ENCODE results near the gene RETN. TPM values are rescaled to one million over a fixed set of nuclear protein-coding genes. Genes with fewer than 3 reads are reported as not detected.
"Not testable (repeated sequence)": the region's sequence is repeated elsewhere in the genome, so short reads cannot be mapped to it uniquely, and the experiment has no call there.

The RETN gene
- total RNA-seq, 4 donors from 2014 or later = not detected

DNA sequence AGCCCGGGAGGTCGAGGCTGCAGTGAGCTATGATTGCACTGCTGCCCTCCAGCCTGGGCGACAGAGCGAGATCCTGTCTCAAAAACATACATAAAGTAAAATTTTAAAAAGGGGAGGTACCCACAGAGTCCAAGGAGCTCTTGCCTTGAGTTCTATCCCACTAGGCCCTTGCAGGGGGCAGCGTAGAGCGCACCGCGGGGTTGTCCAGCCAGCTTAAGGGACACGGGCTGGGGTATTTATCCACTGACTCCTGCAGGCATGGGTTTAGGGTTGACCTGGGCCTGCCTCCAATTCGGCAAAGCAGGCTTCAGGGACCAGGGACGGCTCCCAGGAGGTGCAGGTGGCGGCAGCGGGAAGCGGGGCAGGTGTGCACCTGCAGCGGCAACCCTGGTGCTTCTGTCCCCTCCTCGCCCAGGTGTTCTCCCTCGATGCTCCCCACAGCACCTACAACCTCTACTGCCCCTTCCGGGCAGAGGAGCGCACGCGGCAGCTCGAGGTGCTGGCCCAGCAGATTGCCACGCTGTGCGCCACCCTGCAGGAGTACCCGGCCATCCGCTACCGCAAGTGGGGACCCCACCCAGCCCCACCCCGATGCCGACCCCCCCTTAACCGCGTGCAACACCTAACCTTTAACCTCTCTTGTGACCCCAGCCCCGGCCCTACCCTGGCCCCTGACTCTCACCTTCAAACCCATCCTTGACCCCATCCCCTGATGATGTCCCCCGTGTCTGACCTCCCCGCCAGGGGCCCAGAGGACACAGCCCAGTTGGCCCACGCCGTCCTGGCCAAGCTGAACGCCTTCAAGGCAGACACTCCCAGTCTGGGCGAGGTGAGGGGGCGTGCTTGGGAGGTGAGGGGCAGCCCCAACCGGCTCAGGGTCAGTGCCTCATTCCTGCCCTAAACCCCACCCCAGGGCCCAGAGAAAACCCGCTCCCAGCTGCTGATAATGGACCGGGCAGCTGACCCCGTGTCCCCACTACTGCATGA, 27.3 kb upstream of the RETN start:
- WGBS, 2 donors = 79 to 82% methylated on average over 38 to 43 of the region's 43 CpGs
- peaks cover 0 to 31% of the 10 kb centered on the region in 2 donors for H3K27me3 ChIP-seq
- no peak for TF ChIP-seq EP300 (IDR thresholded peaks at IDR 0.05)
- no peak for TF ChIP-seq POLR2A (IDR thresholded peaks at IDR 0.05)
- TF ChIP-seq, protein P1, sequence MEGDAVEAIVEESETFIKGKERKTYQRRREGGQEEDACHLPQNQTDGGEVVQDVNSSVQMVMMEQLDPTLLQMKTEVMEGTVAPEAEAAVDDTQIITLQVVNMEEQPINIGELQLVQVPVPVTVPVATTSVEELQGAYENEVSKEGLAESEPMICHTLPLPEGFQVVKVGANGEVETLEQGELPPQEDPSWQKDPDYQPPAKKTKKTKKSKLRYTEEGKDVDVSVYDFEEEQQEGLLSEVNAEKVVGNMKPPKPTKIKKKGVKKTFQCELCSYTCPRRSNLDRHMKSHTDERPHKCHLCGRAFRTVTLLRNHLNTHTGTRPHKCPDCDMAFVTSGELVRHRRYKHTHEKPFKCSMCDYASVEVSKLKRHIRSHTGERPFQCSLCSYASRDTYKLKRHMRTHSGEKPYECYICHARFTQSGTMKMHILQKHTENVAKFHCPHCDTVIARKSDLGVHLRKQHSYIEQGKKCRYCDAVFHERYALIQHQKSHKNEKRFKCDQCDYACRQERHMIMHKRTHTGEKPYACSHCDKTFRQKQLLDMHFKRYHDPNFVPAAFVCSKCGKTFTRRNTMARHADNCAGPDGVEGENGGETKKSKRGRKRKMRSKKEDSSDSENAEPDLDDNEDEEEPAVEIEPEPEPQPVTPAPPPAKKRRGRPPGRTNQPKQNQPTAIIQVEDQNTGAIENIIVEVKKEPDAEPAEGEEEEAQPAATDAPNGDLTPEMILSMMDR (IDR thresholded peaks at IDR 0.05) = no peak

DNA sequence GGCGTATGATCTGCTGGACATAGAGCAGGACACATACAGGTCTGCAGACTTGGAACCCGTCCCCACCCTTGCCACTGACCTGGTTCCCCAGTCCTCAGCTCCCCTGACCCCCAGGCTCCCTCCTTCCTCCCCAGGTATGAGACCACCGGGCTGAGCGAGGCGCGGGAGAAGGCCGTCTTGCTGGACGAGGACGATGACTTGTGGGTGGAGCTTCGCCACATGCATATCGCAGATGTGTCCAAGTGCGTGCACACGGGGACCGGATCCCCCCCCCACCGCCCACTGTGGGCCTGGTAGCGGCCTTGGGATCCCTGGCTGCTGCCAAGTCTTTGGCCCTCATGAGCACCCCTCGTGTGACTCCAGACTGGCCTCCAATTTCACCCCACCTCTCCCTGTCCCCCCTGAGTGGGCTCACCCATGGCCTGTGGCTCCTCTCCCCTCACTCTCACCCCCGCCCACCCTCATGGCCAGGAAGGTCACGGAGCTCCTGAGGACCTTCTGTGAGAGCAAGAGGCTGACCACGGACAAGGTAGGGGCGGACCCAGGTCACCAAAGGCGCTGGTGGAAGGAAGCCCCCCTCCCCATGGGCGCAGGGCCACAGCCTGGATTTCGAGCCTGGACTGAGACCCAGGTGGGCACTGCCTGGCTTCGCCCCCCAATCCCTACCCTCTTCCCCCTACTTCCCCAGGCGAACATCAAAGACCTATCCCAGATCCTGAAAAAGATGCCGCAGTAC, 26.4 kb upstream of the RETN start:
- no peak overlapping the region for H3K27ac ChIP-seq
- H3K9me3 ChIP-seq = no peaks in the 10 kb centered on the region
- no peak overlapping the region for H3K4me3 ChIP-seq
- peaks cover 0 to 22% of the 10 kb centered on the region in 2 donors for H3K27me3 ChIP-seq
- no peaks in the 10 kb centered on the region for H3K36me3 ChIP-seq
- no peak for DNase-seq (ENCODE audit: low spot score in 2 of 2)
- WGBS, 2 donors = 80 to 85% methylated on average over 21 to 23 of the region's 27 CpGs
- H3K4me1 ChIP-seq = no peaks in the 10 kb centered on the region
- TF ChIP-seq, protein P1 (IDR thresholded peaks at IDR 0.05) = no peak
- TF ChIP-seq POLR2A (IDR thresholded peaks at IDR 0.05) = no peak
- no peak for TF ChIP-seq EP300 (IDR thresholded peaks at IDR 0.05)

More for the DNA sequence above, 27.3 kb upstream of the RETN start:
- no peak overlapping the region for H3K27ac ChIP-seq
- H3K4me3 ChIP-seq = no peak overlapping the region
- H3K9me3 ChIP-seq = no peaks in the 10 kb centered on the region
- peaks cover 0 to 7% (median 0%) of the 10 kb centered on the region in 4 donors for H3K4me1 ChIP-seq
- no peaks in the 10 kb centered on the region for H3K36me3 ChIP-seq
- no peak for DNase-seq (ENCODE audit: low spot score in 2 of 2)

DNA sequence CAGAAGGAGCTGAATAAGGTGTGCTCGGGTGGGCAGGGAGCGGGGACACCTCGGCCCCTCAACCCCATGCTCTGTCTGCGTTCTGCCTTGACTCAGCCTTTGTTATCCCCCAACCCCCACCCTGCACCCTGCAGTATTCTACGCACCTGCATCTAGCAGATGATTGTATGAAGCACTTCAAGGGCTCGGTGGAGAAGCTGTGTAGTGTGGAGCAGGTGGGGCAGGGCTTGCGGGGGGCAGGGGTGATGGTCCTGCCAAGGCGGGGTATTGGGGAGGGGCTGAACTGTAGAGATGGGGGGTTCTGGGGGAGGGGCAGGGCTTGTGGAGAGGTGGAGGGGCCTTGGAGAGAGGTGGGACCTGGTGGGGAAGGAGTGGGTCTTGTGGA, 25.8 kb upstream of the RETN start:
- Histone ChIP-seq H3K27me3 (peaks cover 0 to 17% of the 10 kb centered on the region in 2 donors), H3K36me3 (no peaks in the 10 kb centered on the region), H3K4me3 (no peak overlapping the region), H3K27ac (no peak overlapping the region), H3K4me1 (no peaks in the 10 kb centered on the region), H3K9me3 (no peaks in the 10 kb centered on the region)
- 93 to 96% methylated on average over 8 of the region's 8 CpGs for WGBS, 2 donors
- DNase-seq (ENCODE audit: low spot score in 2 of 2) = no peak
- TF ChIP-seq, protein P1 (IDR thresholded peaks at IDR 0.05) = no peak
- no peak for TF ChIP-seq EP300 (IDR thresholded peaks at IDR 0.05)
- TF ChIP-seq POLR2A (IDR thresholded peaks at IDR 0.05) = no peak

DNA sequence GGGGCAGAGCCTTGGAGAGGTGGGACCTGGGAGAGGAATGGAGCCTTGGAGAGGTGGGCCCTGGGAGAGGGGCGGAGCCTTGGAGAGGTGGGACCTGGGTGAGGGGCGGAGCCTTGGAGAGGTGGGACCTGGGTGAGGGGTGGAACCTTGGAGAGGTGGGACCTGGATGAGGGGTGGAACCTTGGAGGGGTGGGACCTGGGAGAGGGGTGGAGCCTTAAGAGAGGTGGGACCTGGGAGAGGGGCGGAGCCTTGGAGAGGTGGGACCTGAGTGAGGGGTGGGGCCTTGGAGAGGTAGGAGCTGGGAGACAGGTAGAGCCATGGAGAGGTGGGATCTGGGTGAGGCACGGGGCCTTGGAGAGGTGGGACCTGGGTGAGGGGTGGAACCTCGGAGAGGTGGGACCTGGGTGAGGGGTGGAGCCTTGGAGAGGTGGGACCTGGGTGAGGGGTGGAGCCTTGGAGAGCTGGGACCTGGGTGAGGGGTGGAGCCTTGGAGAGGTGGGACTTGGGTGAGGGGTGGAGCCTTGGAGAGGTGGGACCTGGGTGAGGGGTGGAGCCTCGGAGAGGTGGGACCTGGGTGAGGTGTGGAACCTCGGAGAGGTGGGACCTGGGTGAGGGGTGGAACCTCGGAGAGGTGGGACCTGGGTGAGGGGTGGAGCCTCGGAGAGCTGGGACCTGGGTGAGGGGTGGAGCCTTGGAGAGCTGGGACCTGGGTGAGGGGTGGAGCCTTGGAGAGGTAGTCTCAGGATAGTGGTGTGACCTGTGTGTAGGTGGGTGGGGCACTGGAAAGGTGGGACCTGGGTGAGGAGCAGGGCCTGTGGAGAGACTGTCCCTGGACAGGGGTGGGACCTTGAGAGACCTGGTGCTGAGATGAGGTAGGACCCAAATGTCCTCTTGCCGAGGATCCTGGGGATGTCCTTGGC, 25.0 kb upstream of the RETN start:
- not testable (repeated sequence) for H3K36me3 ChIP-seq; H3K4me1 ChIP-seq; H3K27ac ChIP-seq; H3K4me3 ChIP-seq; DNase-seq (ENCODE audit: low spot score in 2 of 2); H3K9me3 ChIP-seq
- 62 to 63% methylated on average over 10 of the region's 10 CpGs for WGBS, 2 donors
- peaks cover 0 to 14% of the 10 kb centered on the region in 2 donors for H3K27me3 ChIP-seq

DNA sequence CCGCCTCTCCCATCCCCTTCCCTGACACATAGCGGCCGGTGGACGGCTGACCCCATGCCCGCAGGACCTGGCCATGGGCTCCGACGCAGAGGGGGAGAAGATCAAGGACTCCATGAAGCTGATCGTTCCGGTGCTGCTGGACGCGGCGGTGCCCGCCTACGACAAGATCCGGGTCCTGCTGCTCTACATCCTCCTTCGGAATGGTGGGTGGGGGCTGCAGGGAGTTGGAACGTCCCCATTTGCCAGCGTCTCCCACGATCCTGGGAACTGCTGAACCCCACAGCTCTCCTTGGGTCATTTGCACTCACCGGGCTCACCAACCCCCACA, 24.3 kb upstream of the RETN start:
- TF ChIP-seq POLR2A (IDR thresholded peaks at IDR 0.05) (no peak), EP300 (IDR thresholded peaks at IDR 0.05) (no peak)
- no peaks in the 10 kb centered on the region for H3K4me1 ChIP-seq
- no peak overlapping the region for H3K4me3 ChIP-seq
- no peak overlapping the region for H3K27ac ChIP-seq
- no peaks in the 10 kb centered on the region for H3K9me3 ChIP-seq
- peaks cover 0 to 9% of the 10 kb centered on the region in 2 donors for H3K27me3 ChIP-seq
- WGBS, 2 donors = 88 to 93% methylated on average over 20 of the region's 20 CpGs
- DNase-seq (ENCODE audit: low spot score in 2 of 2) = no peak
- H3K36me3 ChIP-seq = no peaks in the 10 kb centered on the region

Data from tibial nerve (tissue), 4 donors.